Esophagus muscularis mucosa (tissue), 4 donors: ENCODE results near the gene SARM1.

ENCODE experiments used
- CTCF ChIP-seq, 3 experiments: fragments of 200-600 bp in 2 of 3; fragments of 450-650 bp in 1 of 3; sonication (generic) in 2 of 3; IDR thresholded peaks; one replicate each; pipeline ENCODE4 v1.5.1; 2017 to 2019; ENCODE audit warnings: antibody characterized with exemption in 3 of 3, mild to moderate bottlenecking in 2 of 3, moderate library complexity in 1 of 3
- EP300 ChIP-seq: sonication (generic); formaldehyde crosslinking; IDR thresholded peaks from one replicate; pipeline ENCODE4 v1.6.1; 2017; ENCODE audit warnings: antibody characterized with exemption
- POLR2A ChIP-seq: fragments of 450-650 bp; IDR thresholded peaks from one replicate; pipeline ENCODE4 v1.6.1; 2017; ENCODE audit warnings: antibody characterized with exemption, moderate library complexity, mild to moderate bottlenecking, low read depth
- POLR2AphosphoS5 ChIP-seq, 2 donors: sonication (generic); formaldehyde crosslinking; IDR thresholded peaks; one replicate each; pipeline ENCODE4 v1.6.1; 2017; ENCODE audit warnings: antibody characterized with exemption in 2 of 2

- TF ChIP-seq EP300 (no peak), POLR2A (no peak), CTCF (IDR thresholded peaks at IDR 0.05) (no peak), POLR2AphosphoS5 (IDR thresholded peaks at IDR 0.05) (no peak)
These were observed 62.2 kb downstream of the SARM1 start for GRCh38 chr17:28433721-28434120.
